HUES6 (cell line): ENCODE data around the gene HOXC4.
A peak's percentile ranks its signal among the peaks of the same experiment; 100 is the strongest.

Experiments
- H3K27ac ChIP-seq: 2 replicates; pipeline ENCODE4 v1.7.0; 2013; ENCODE audit warnings: low read depth, mild to moderate bottlenecking, low read length, inconsistent platforms
- H3K27me3 ChIP-seq: 2 replicates; pipeline ENCODE4 v1.6.1; 2013; ENCODE audit warnings: low read length; ENCODE audit not compliant: control insufficient read depth, insufficient read depth
- H3K36me3 ChIP-seq: 2 replicates; pipeline ENCODE4 v1.6.1; 2013; ENCODE audit warnings: low read length; ENCODE audit not compliant: control insufficient read depth, insufficient read depth
- H3K4me1 ChIP-seq: 2 replicates; pipeline ENCODE4 v1.6.1; 2013; ENCODE audit warnings: low read length; ENCODE audit not compliant: control insufficient read depth, insufficient read depth
- H3K4me3 ChIP-seq: 2 replicates; pipeline ENCODE4 v1.5.1; 2013; ENCODE audit warnings: low read depth, low read length
- H3K9ac ChIP-seq: one replicate; pipeline ENCODE4 v1.6.1; 2013; ENCODE audit warnings: mild to moderate bottlenecking, low read length
- H3K9me3 ChIP-seq: 2 replicates; pipeline ENCODE4 v1.6.1; 2013; ENCODE audit warnings: low read depth, low read length; ENCODE audit not compliant: control insufficient read depth, insufficient read depth

Gene HOXC4

GRCh38 chr12:54016478-54016964, 37.1 kb upstream of the HOXC4 start:
- Histone ChIP-seq H3K27ac (no peak overlapping the region), H3K9ac (peak overlapping the region; percentile 67)

GRCh38 chr12:54017027-54017788, 36.4 kb upstream of the HOXC4 start:
- peaks cover 24% of the 10 kb centered on the region for H3K4me1 ChIP-seq
- H3K9ac ChIP-seq, result peak overlapping the region; percentile 81
- peak overlapping the region; percentile 61 for H3K4me3 ChIP-seq
- no peaks in the 10 kb centered on the region for H3K36me3 ChIP-seq
- H3K27me3 ChIP-seq, result peaks cover 100% of the 10 kb centered on the region
- H3K9me3 ChIP-seq, result no peaks in the 10 kb centered on the region
- H3K27ac ChIP-seq, result no peak overlapping the region

More at GRCh38 chr12:54016478-54016964, 37.1 kb upstream of the HOXC4 start:
- Histone ChIP-seq H3K36me3 (no peaks in the 10 kb centered on the region), H3K4me1 (peaks cover 23% of the 10 kb centered on the region), H3K4me3 (peak overlapping the region; percentile 61; the same call in 1 of the 2 replicates), H3K9me3 (no peaks in the 10 kb centered on the region), H3K27me3 (peaks cover 100% of the 10 kb centered on the region)

DNA sequence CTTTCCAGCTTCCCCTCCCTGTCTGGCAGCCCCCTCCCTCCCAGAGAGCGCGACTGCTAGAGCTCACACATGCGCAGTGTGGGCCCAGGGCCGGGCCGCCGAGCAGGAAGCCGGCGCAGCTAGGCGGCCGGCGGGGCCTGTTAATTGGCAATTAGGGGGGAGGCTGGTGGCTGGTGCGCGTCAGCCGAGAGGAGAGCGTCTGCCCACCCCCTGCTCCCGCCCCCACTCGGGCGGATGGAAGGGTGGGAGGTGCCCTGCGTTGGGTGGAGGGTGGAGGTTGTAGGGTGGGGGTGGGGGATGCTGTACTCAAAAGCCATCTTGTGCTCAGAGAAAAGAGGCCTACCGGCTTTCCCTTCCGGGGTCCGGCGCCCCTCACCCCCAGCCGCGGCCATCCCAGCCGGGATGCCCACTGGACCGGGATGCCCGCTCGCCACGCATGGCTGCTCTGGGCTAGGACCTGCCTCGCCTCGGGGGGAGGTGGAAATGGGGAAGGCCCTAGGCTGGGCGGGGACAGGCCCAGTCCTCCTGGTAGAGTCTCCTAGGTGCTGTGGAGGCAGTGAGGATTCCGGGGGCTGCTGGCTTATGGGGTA, 35.7 kb upstream of the HOXC4 start:
- peaks cover 100% of the 10 kb centered on the region for H3K27me3 ChIP-seq
- H3K4me1 ChIP-seq, result peaks cover 24% of the 10 kb centered on the region
- peak overlapping the region; percentile 4; the same call in 1 of the 2 replicates for H3K27ac ChIP-seq
- H3K4me3 ChIP-seq, result peak overlapping the region; percentile 61
- peak overlapping the region; percentile 90 for H3K9ac ChIP-seq
- no peaks in the 10 kb centered on the region for H3K9me3 ChIP-seq
- no peaks in the 10 kb centered on the region for H3K36me3 ChIP-seq

DNA sequence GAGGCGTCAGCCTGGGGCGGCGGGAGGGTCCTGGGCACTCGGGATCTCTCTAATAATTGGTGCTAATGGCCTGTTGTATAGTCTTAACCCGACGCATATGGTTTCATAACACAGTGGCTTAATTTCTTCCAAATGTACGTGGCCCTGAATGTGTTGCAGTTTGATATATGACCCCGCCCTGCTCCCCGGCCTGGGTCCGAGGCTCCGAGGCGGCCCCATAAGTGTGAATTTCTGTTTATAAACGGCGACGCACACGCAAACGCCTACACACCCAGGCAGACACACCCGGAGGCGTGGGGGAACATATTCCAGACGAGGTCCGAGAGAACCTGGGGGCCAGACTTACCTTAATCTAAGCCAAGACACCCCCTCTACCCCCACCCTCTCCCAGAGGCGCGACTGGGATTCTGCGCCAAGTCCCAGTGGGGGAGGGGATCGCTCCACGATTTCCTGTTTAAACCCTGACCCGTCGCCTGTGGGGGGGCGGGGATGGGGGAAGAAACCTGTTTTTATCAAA, 35.1 kb upstream of the HOXC4 start:
- H3K9ac ChIP-seq, result peak overlapping the region; percentile 90
- peaks cover 24% of the 10 kb centered on the region for H3K4me1 ChIP-seq
- no peaks in the 10 kb centered on the region for H3K36me3 ChIP-seq
- peak overlapping the region; percentile 4; the same call in 1 of the 2 replicates for H3K27ac ChIP-seq
- no peaks in the 10 kb centered on the region for H3K9me3 ChIP-seq
- peak overlapping the region; percentile 61 for H3K4me3 ChIP-seq
- peaks cover 100% of the 10 kb centered on the region for H3K27me3 ChIP-seq

DNA sequence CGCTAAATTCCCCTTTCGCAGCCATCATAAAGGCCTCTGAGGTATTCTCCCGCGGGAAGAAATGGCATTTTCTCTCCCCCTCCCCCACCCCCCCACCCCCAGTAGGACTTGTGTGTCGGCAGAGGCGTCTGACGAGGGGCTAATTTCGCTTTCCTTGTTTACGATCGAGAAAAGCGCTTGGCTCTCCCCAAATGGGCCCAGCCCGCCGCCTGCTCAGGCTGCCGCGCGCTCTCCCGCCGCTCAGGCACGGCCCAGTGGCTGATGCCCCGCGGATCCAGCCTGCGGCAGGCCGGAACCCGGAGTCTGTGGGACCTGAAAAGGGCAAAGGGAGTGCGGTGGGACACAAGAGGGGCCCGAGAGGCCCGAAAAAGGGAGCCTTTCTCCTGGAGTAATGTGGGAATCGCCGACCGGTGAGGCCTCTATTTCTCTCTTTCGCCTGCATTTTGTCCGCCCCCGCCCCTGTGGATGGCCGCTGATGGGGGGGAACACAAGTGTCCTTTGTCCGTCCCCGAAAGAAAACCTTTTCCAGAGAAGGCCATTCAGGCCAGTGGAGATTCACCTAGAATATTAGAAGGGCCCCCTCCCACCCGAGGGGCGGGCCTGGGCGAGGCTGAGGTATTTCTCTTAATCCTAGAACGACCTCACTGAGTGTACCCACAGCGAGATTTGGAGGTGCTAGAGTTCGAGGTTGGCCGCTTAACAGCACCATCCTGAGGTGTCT, 34.4 kb upstream of the HOXC4 start:
- Histone ChIP-seq H3K9me3 (no peaks in the 10 kb centered on the region), H3K4me3 (peak overlapping the region; percentile 61), H3K4me1 (peaks cover 24% of the 10 kb centered on the region), H3K27ac (no peak overlapping the region), H3K36me3 (no peaks in the 10 kb centered on the region), H3K9ac (peak overlapping the region; percentile 88), H3K27me3 (peaks cover 100% of the 10 kb centered on the region)

- Histone ChIP-seq H3K9ac (peak overlapping the region; percentile 88), H3K9me3 (no peaks in the 10 kb centered on the region), H3K4me1 (peaks cover 24% of the 10 kb centered on the region), H3K27me3 (peaks cover 100% of the 10 kb centered on the region), H3K36me3 (no peaks in the 10 kb centered on the region), H3K4me3 (peak overlapping the region; percentile 45; the same call in 1 of the 2 replicates), H3K27ac (no peak overlapping the region; the same call in 1 of the 2 replicates)
Observed at GRCh38 chr12:54019924-54020590, 33.6 kb upstream of the HOXC4 start.

GRCh38 chr12:54020591-54021405, 32.8 kb upstream of the HOXC4 start:
- peaks cover 25% of the 10 kb centered on the region for H3K4me1 ChIP-seq
- no peaks in the 10 kb centered on the region for H3K9me3 ChIP-seq
- H3K27ac ChIP-seq, result no peak overlapping the region; the same call in 1 of the 2 replicates
- no peaks in the 10 kb centered on the region for H3K36me3 ChIP-seq
- H3K27me3 ChIP-seq, result peaks cover 100% of the 10 kb centered on the region
- H3K4me3 ChIP-seq, result peak overlapping the region; percentile 45; the same call in 1 of the 2 replicates
- H3K9ac ChIP-seq, result peak overlapping the region; percentile 88

DNA sequence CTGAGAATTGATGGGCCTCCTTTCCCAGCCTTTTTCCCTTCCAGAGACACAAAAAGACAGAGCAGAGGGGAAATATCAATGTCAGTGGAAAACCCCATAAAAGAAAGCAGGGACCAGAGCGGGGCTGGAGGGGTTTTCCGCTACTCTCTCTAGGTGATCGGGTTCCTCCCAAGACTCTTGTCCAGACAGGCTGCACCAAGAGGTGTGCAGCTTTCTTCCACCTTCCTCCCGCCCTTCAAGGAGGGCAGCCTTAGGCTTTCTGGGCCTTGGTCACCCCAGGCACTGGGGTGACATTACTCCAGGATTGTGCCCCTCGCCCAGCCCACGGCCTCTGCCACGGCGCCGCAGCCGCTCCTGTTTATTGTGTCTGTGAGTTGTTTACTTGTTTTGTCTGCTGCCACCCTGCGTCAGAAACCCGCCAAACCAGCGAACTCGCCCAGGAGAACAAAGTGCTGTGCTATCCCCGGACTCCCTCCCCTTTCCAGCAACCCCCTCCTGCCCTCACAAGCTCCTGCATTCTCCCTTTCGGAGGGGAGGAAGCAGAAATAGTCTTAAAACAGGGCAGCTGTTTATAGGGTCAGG, 32.1 kb upstream of the HOXC4 start:
- Histone ChIP-seq H3K4me3 (peak overlapping the region; percentile 45; the same call in 1 of the 2 replicates), H3K4me1 (peaks cover 28% of the 10 kb centered on the region), H3K36me3 (no peaks in the 10 kb centered on the region), H3K9me3 (no peaks in the 10 kb centered on the region), H3K27me3 (peaks cover 100% of the 10 kb centered on the region), H3K27ac (no peak overlapping the region; the same call in 1 of the 2 replicates), H3K9ac (peak overlapping the region; percentile 88)

DNA sequence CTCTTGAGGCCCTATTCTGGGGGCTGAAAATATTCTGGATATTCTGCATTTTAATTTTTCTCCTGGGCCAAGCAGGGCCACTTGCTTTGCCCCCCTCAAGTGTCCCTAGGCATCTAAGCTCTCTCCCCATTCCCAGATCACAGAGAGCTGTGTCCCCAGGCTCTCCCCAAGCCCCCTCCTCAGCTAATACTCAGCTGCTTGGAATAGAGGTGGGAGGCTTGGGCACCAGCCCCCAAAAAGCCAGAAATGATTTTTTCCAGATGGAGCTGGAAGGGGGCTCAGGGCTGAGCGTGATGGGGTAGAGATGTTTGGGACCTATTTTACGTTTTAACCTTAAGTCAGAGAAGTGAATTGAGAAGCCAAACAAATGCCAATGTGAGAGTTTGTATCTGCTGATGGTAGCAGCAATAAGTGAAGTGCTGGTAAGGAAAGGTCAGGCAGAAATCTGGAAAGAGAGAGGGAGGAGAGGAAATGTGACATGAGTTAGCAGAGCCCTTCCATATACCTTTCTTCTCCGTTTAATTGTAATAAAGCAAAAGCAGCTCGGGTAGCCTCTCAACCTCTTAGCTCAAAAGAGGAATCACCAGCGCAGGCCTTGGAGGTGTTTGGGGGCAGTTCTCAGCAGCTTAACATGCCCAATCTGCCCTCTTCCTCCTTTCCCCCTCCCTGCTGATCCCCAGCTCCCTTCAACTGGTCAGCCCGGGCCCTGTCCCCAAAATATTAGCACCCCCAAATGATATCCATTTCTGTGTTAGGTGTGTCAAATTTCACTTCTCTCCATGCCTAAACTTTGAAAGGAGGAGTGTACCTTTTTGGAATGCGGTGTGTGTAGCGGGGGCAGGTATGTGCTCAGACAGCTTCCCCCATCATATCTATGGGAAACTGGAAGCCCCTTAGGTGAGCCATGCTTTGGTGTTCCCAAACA, 30.4 kb upstream of the HOXC4 start:
- Histone ChIP-seq H3K4me3 (peak overlapping the region; percentile 12; the same call in 1 of the 2 replicates), H3K27ac (no peak overlapping the region; the same call in 1 of the 2 replicates), H3K9me3 (no peaks in the 10 kb centered on the region), H3K4me1 (peaks cover 19% of the 10 kb centered on the region), H3K27me3 (peaks cover 100% of the 10 kb centered on the region), H3K9ac (peak overlapping the region; percentile 70), H3K36me3 (no peaks in the 10 kb centered on the region)
